GM18505 (cell line): Measurements from ENCODE around the gene ZMYND8.

Experiments used
- ATAC-seq: cut with Tn5 transposase; IDR thresholded peaks from one replicate; pipeline ENCODE4 v1.9.1; 2021; ENCODE audit not compliant: unreplicated experiment
- POLR2A ChIP-seq: IDR thresholded peaks from 4 replicates; pipeline ENCODE4 v1.6.1; 2011; ENCODE audit warnings: borderline replicate concordance; ENCODE audit not compliant: insufficient read depth, insufficient read length; ENCODE audit errors: extremely low read depth

The ZMYND8 gene

GRCh38 chr20:47343007-47343472 is 13.5 kb downstream of the ZMYND8 start:
- no peak for ATAC-seq

GRCh38 chr20:47338131-47338628 is 18.3 kb downstream of the ZMYND8 start:
- TF ChIP-seq POLR2A: no peak
- ATAC-seq: no peak

More at GRCh38 chr20:47343007-47343472, 13.5 kb downstream of the ZMYND8 start:
- TF ChIP-seq POLR2A: no peak

- ATAC-seq: no peak
- no peak for TF ChIP-seq POLR2A
Observed at GRCh38 chr20:47337413-47337812, 19.1 kb downstream of the ZMYND8 start.

- TF ChIP-seq POLR2A: no peak
- ATAC-seq: no peak
Observed at GRCh38 chr20:47336129-47336754, 20.3 kb downstream of the ZMYND8 start.

- no peak for ATAC-seq
- no peak for TF ChIP-seq POLR2A
Observed at GRCh38 chr20:47335251-47336128, 21.0 kb downstream of the ZMYND8 start.

- TF ChIP-seq POLR2A: no peak
- ATAC-seq: no peak
Observed at GRCh38 chr20:47334022-47334551, 22.4 kb downstream of the ZMYND8 start.

GRCh38 chr20:47332381-47333206 is 23.9 kb downstream of the ZMYND8 start:
- no peak for ATAC-seq

GRCh38 chr20:47330933-47331708 is 25.4 kb downstream of the ZMYND8 start:
- ATAC-seq: no peak
- TF ChIP-seq POLR2A: no peak

More at GRCh38 chr20:47332381-47333206, 23.9 kb downstream of the ZMYND8 start:
- TF ChIP-seq POLR2A: no peak

GRCh38 chr20:47330071-47330470 is 26.4 kb downstream of the ZMYND8 start:
- ATAC-seq: no peak
- TF ChIP-seq POLR2A: no peak

- no peak for ATAC-seq
- no peak for TF ChIP-seq POLR2A
Observed at GRCh38 chr20:47328129-47328528, 28.4 kb downstream of the ZMYND8 start.

GRCh38 chr20:47327711-47328110 is 28.8 kb downstream of the ZMYND8 start:
- no peak for TF ChIP-seq POLR2A
- no peak for ATAC-seq

- no peak for TF ChIP-seq POLR2A
- no peak for ATAC-seq
Observed at GRCh38 chr20:47326658-47327268, 29.7 kb downstream of the ZMYND8 start.
